ENCODE measurements around the gene ZNF587. TPM values are rescaled to one million over a fixed set of nuclear protein-coding genes. Genes with fewer than 3 reads are reported as not detected.
"Not testable (repeated sequence)": the region's sequence is repeated elsewhere in the genome, so short reads cannot be mapped to it uniquely, and the experiment has no call there.

ZNF587 gene
- polyA plus RNA-seq, 3 donors: 19.4 to 51.0 (median 49.6) TPM

DNA sequence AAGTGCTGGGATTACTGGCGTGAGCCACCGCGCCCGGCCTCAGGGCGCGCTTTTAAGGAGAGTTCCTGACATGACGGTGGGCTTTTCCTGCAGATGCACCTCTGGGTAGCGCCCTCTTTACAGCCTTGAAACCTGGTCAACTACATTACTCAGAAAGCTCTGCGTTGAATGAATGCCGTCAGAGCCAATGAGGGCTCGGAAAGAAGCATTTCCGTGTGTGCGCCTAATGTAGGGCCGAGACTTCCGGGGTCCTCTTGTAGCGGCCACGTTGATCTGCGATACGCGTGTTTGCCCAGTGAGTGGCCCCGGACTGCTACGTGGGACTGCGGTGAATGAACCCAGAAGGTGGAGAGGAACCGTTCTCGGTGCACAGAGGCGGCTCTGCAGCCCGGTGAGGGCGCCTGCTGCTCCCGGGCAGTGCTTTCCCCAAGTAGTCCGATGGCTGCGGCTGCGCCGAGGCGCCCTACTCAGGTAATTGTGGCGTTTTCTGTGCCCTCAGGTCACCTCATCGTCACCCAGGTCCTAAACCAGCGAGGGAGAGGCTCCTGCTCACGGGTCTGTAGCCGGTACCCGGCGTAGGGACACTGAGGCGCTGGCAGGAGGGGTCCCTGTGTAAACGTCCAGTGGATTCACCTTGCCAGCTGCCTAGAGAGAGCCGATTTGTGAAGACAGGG is 30.0 kb upstream of the ZNF587 start:
- DNase-seq: peak; percentile 92

DNA sequence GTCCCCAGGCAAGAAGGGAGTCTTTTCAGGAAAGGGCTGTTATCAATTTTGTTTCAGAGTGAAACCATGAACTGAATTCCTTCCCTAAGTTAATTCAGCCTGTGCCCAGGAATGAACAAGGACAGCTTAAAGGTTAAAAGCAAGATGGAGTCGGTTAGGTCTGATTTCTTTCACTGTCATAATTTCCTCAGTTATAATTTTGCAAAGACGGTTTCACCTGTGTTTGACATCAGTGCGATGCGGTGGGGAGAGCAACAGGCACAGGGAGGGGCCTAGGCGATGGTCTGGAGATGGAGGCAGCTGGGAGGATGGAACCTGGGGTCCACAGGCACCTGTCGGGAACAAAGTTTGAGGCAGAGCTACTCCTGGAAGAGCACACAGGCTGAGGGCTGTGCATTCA is 29.1 kb upstream of the ZNF587 start:
- no peak for DNase-seq

DNA sequence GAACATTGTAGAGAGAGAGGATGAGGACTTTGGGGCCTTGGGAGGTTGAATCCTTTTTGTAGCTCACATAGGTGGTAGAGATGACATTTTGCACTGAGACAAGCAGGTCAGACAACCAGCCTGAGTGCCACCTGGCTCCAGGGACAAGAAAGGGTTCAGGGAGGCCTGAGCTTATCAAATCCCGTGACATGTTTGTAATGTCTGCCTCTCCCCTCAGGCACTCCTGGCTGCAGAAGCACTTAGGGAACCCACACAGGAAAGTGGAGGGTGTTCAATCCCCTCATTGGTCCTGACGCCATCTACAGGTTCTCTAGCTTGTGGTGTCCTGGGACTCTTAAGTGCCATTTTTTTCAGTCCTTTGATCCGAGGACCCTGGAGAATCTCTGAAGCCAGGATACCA is 28.6 kb upstream of the ZNF587 start:
- DNase-seq: not testable (repeated sequence)

DNA sequence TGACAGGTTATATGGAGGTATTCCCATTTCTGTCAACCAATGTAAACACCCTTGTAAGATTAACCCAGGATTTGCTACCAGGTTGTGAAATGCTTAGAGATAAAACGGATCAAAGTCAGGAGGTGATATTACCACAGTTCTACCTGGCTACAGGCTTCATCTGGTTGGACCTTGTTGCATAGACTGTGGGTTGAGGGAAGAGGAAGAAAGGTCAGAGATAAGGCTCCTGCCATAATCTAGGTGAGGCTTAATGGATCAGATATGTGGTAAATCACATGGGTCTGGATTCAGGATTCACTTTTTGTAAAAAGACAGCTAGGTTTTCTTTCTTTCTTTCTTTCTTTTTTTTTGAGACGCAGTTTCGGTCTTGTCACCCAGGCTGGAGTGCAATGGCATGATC is 28.2 kb upstream of the ZNF587 start:
- not testable (repeated sequence) for DNase-seq

DNA sequence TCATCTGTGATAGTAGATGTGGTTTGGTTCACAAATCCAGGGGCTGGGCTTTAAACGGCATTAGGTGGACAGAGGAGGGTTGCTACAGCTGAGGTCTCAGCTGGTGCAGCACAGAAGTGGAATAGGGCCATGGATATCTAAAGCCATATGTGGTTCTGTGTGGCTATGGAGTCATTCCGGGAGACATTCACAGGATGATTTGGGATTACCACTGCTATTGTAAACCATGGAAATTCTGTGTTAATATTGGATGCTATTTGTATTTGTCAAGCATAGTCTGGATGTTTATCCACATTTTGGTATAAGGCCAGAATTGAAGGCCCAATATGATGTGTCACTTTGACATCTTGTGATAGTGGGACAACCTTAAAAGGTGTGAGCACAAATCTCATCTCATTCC is 26.5 kb upstream of the ZNF587 start:
- DNase-seq: not testable (repeated sequence)

DNA sequence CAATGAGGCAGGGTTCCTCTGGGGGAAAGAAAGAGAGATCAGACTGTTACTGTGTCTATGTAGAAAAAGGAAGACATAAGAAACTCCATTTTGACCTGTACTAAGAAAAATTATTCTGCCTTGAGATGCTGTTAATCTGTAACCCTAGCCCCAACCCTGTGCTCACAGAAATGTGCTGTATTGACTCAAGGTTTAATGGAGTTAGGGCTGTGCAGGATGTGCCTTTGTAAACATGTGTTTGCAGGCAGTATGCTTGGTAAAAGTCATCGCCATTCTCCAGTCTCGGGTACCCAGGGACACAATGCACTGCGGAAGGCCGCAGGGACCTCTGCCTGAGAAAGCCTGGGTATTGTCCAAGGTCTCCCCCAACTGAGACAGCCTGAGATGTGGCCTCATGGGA is 26.1 kb upstream of the ZNF587 start:
- not testable (repeated sequence) for DNase-seq

DNA sequence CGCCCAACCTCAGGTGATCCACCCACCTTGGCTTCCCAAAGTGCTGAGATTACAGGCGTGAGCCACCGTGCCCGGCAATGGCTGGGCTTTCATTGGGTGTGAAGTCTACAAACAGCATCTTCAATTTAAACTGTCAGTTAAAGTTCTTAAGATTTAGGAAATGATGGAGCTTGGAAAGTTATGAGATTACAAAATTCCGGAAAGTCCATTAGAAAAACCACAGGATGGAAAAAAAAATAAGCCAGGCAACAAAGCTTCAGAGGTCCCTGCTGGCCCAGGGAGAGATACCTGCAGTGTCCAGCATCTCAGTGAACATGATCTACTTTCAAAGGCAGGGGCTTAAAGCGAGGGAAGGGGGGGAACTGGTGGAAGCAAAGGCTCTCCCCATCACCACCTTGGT is 24.1 kb upstream of the ZNF587 start:
- DNase-seq: no peak

DNA sequence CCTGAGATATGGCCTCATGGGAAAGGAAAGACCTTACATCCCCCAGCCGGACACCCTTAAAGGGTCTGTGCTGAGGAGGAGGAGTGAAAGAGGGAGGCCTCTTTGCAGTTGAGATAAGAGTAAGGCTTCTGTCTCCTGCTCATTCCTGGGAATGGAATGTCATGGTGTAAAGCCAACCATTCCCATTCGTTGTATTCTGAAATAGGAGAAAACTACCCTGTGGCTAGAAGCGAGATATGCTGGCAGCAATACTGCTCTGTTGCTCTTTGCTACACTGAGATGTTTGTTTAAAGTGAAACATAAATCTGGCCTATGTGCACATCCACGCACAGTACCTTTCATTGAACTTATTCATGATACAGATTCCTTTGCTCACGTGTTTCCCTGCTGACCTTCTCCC is 20.3 kb upstream of the ZNF587 start:
- DNase-seq: no peak

DNA sequence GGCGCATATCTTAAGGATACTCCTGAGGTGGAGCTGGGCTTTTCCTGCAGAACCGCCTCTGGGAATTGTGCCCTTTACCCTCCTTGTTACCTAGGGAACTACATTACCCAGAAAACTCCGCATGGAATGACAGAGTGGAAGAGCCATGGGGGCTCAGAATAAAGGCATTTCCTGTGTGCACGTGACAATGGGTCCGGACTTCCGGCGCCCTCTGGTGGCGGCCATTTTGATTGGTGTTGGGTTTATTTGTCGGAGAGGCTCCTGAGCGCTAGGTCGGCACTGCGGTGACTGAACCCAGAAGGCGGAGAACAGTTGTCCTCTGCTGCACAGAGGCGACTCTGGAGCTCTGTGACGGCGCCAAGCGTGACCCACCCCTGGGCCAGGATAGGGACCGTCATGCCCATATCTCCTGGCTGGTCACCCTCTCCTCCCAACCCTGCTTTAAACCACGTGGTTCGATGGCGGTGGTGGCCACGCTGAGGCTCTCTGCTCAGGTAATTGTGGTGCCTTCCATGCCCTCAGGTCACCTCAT is 19.5 kb upstream of the ZNF587 start, which contains the start of gene ZNF587B:
Gene ZNF587B (plus strand): TSS at position 229 of the 532 bp plus-strand sequence. CDS start 230 bp downstream, at position 459.
- peak; percentile 78 for DNase-seq

DNA sequence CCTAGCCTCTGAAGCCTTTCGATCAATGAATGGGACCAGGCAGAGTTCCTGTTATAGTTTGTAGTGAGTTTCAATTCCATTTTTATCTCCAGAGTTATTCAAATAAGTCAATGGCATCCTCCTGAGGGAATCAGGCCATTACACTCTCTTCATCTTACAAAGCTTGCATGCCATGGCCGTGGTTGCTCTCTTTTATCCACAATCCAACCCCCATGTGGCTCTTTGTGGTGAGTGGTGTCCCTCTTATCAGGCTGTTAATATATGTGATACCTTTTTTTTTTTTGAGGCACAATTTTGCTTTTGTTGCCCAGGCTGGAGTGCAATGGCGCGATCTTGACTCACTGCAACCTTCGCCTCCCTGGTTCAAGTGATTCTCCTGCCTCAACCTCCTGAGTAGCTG is 12.7 kb upstream of the ZNF587 start:
- DNase-seq: not testable (repeated sequence)

DNA sequence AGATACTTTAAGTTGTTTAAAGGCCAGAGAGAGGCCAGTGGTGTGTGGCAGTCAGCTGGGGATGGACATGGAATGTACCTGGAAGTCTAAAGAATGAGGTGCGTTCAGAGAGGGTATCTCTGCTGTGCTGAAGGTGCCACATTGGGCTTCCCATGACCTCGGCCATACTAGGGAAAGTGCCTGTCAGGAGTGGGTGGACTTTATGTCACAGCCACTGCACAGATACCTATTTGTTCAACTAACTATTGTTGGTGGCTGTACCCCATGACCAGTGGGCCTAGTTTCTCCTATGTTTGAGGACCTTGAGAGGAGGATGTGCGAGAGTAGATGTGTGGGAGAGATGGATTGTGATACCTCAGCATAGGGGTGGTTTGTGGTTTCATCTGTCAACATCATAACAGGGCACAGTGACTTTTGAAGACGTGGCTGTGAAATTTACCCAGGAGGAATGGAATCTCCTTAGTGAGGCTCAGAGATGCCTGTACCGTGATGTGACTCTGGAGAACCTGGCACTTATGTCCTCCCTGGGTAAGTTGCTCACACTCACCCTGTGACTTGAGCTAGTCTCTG is 11.0 kb upstream of the ZNF587 start:
- DNase-seq: not testable (repeated sequence)

DNA sequence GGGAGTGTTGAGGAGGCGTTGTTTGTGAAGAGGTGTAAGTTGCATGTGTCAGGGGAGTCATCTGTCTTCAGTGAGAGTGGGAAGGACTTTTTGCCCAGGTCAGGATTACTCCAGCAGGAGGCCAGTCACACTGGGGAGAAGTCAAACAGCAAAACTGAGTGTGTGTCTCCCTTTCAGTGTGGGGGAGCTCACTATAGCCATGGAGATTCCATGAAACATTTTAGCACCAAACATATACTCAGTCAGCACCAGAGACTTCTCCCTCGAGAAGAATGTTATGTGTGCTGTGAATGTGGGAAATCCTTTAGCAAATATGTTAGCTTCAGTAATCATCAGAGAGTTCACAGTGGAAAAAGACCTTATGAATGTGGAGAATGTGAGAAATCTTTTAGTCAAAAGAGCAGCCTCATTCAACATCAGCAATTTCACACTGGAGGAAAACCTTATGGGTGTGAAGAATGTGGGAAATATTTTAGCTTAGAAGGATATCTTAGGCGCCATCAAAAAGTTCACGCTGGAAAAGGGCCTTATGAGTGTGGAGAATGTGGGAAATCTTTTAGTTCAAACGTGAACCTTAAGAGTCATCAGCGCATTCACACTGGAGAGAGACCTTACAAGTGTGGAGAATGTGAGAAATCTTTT is 8.4 kb upstream of the ZNF587 start:
- DNase-seq: no peak

DNA sequence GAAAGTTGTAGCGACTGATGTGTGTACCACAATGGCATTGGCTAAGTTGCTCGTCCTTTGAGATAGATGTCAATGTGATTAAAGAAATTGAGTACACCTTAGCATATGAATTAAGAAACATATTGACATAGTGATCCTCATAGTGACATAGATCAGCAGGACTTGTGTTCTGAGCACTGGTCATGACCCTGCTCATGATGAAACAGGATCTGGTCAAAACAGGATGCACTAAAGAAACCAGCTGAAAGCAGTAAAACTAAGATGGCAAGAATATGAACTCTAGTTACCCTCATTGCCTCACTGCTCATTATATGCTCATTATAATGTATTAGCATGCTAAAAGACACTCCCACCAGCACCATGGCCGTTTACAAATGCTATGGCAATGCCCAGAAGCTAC is 2.5 kb upstream of the ZNF587 start:
- not testable (repeated sequence) for DNase-seq

DNA sequence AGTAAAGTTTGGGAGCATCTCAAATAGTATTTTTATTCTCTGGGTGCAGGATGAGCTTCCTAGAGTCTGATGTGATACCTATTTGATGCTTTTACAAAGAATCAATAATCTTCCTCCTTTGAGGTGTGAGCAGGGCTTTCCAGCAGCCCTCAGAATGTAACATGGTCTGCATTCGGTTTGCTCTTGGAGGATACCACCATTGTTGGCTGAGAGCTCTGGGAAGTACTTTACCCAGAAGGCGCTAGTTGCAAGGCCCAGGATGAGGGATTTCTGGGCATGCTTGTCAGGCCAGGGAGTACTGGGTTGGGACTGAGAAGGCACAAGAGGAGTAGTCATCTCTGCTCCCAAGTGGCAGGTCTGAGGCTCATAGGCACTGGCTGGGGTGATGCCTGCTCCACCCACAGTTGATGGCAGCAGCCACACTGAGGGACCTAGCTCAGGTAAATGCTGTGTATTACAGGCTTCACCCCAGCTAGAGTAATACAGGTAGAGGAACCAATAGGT is 445 bp upstream of the ZNF587 start:
- not testable (repeated sequence) for DNase-seq

DNA sequence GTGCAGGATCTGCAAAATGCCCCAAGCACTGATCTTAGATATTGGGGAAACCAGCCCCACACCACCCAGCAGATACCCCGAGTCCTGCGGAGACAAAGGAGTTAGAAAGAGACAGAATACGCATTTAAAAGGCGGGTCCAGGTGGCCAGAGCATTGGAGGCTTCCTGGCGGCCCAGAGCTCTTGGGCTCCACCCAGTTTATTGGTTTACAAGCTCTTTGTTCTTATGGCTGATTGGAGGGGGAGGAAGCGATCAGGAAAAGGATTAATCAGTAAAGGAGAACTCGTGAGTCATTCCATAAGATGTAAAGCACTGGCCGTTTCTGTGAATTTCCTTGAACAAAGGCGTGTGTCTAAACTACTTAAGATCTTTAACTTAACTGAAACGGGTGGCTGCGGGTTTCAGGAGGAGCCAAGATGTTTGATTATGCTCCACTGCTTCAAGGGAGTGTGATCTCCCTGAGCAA is 926 bp downstream of the ZNF587 start:
- peak; percentile 47 for DNase-seq

DNA sequence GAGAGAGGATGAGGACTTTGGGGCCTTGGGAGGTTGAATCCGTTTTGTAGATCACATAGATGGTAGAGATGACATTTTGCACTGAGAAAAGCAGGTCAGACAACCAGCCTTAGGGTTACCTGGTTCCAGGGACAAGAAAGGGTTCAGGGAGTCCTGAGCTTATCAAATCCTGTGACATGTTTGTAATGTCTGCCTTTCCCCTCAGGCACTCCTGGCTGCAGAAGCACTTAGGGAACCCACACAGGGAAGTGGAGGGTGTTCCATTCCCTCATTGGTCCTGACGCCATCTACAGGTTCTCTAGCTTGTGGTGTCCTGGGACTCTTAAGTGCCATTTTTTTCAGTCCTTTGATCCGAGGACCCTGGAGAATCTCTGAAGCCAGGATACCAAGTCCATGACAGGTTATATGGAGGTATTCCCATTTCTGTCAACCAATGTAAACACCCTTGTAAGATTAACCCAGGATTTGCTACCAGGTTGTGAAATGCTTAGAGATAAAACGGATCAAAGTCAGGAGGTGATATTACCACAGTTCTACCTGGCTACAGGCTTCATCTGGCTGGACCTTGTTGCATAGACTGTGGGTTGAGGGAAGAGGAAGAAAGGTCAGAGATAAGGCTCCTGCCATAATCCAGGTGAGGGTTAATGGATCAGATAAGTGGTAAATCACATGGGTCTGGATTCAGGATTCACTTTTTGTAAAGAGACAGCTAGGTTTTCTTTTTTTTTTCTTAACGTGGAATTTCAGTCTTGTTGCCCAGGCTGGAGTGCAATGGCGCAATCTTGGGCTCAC is 2.3 kb downstream of the ZNF587 start:
- not testable (repeated sequence) for DNase-seq

DNA sequence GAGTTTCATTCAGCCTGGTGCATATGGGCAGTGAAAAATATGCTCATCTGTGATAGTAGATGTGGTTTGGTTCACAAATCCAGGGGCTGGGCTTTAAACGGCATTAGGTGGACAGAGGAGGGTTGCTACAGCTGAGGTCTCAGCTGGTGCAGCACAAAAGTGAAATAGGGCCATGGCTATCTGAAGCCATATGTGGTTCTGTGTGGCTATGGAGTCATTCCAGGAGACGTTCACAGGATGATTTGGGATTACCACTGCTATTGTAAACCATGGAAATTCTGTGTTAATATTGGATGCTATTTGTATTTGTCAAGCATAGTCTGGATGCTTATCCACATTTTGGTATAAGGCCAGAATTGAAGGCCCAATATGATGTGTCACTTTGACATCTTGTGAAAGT is 4.5 kb downstream of the ZNF587 start:
- DNase-seq: not testable (repeated sequence)

DNA sequence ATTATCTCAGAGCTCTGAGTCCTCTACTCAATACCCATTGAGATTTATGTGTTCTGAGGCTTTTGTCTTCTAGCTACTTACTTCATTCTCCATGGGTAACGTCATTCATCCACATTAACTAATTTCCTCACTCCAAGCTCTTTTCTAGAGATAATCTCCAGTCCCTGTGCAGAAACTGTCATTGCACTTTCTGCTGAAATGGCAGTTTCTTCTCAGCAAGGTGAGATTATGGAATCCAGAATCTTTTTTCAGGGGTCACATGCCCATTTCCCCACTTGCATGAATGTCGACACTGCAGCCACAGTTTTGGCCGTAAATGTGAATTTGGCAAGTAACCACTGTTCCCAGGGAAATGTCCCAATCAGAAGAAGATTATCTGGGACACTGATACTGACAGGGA is 12.7 kb downstream of the ZNF587 start:
- DNase-seq: not testable (repeated sequence)

DNA sequence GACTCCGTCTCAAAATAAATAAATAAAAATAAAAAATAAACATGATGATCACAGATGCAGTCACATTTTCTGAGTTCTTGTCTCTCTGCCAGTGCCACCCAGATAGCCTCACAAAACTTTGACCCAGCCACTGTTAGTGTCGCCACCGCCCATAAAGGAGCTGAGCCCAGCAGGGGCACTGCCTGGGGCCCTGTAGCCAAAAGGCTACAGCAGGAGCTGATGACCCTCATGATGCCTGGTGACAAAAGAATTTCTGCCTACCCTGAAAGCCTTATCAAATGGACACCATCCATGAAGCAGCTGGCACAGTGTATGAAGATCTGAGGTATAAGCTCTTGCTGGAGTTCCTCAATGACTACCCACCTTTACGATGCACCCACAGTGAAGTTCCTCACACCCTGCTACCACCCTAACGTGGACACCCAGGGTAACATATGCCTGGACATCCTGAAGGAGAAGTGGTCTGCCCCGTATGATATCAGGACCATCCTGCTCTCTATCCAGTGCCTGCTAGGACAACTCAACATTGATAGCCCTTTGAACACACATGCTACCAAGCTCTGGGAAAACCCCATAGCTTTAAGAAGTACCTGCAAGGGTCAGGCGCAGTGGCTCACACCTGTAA is 18.3 kb downstream of the ZNF587 start:
- DNase-seq: no peak

DNA sequence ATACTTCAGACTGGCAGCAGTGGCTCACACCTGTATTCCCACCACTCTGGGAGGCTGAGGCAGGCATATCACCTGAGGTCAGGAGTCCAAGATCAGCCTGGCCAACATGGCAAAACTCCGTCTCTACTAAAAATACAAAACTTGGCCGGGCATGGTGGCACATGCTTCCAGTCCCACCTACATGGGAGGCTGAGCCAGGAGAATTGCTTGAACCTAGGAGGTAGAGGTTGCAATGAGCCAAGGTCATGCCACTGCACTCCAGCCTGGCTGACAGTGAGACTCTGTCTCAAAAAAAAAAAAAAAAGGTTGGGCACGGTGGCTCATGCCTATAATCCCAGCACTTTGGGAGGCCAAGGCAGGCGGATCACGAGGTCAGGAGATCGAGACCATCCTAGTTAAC is 20.0 kb downstream of the ZNF587 start:
- DNase-seq: not testable (repeated sequence)

DNA sequence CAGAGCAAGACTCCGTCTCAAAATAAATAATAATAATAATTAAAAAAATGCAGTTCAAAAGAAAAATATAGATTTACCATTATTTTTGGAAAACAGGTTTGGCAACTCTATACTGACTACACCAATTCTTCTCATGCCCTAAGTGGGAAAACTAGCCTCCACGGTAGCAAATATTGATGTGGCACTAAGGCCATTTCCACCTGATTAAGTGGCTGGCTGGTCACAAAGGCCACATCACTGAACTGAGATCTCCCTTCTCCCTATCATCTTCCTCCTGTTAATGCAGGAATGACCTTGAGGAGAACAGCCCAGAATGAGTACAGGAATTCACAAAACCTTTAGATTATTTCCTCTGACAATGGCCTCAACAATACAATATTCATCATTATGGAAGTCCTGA is 20.6 kb downstream of the ZNF587 start:
- DNase-seq: no peak

All from renal pelvis (tissue), 4 donors.